KOPT-K1 (cell line): ENCODE measurements around the gene NMU.
"Not testable (repeated sequence)": the region's sequence is repeated elsewhere in the genome, so short reads cannot be mapped to it uniquely, and the experiment has no call there.

Experiments used
- H3K27ac ChIP-seq: fragments of 200-600 bp; sonication (generic); 2 replicates; pipeline ENCODE4 v1.5.1; 2016; ENCODE audit warnings: antibody characterized with exemption, mild to moderate bottlenecking, low read depth, low read length; ENCODE audit not compliant: poor library complexity, severe bottlenecking
- H3K36me3 ChIP-seq: fragments of 200-600 bp; sonication (generic); 2 replicates; pipeline ENCODE4 v1.5.1; 2017; ENCODE audit warnings: antibody characterized with exemption, mild to moderate bottlenecking, low read length, moderate library complexity; ENCODE audit not compliant: insufficient read depth
- H3K9me3 ChIP-seq: fragments of 200-600 bp; sonication (generic); 2 replicates; pipeline ENCODE4 v1.5.1; 2017; ENCODE audit warnings: antibody characterized with exemption, low read length, mild to moderate bottlenecking; ENCODE audit not compliant: insufficient read depth, poor library complexity, severe bottlenecking

Gene NMU

DNA sequence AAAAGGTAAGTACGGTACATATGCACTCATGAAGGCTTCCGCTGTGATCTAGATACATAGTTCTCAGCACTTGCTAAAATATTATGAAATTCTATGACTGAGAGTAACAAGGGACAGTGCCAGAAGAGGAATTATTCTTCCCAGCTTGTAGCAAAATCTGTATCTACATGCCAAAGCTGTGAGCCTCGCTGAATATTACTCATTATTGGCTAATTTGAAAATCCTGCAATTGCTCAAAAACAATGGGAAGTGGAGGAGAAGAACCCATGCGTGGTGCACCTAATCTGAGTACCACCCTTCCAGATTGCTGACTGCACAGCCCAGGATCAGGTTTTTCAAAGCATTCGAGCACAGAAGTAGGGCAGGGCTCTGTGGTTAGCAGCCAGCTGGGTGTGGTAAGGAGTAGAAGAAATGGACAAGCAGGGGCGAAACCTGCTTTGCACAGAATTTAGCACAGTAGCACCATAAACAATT, 26.7 kb downstream of the NMU start:
- Histone ChIP-seq H3K9me3 (no peaks in the 10 kb centered on the region), H3K36me3 (no peaks in the 10 kb centered on the region), H3K27ac (no peak overlapping the region)

DNA sequence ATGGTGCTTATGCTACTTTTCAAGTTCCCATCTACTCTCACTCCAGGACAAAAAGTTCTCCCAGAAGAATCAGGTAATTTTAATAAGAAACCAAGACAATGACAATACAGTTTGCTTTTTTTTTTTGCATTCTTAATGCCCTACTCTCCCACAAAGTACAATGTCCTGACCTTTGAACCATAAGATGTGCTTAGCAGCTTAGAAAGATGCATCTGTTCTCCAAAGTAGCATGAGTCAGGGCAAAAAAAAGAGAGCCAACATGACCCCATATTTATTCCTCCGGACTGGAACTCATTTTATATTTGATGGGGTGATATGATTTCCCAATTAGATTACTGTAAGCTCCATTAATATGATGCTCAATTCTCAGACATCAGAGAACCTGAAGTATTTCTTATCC, 27.5 kb downstream of the NMU start:
- Histone ChIP-seq H3K36me3 (no peaks in the 10 kb centered on the region), H3K27ac (no peak overlapping the region), H3K9me3 (no peaks in the 10 kb centered on the region)

DNA sequence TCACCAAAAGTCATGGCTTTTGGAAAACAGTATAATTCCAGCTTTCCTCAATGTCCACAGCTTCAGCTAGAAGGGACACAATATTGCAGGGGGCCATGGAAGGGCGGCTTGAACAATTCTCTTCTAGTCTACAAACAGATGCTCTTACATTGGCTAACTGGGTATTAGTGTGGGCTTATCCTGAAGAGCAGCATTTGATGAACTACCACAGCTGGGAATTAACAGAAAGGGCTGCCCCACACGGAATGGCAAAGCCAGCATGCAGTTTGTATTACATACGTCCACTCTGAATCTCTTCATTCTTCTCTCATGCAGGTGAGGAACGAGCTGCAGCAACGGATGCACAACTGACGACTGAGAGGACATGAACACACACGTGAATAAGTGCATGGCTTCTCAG, 31.1 kb downstream of the NMU start:
- Histone ChIP-seq H3K36me3 (no peaks in the 10 kb centered on the region), H3K9me3 (no peaks in the 10 kb centered on the region), H3K27ac (no peak overlapping the region)

DNA sequence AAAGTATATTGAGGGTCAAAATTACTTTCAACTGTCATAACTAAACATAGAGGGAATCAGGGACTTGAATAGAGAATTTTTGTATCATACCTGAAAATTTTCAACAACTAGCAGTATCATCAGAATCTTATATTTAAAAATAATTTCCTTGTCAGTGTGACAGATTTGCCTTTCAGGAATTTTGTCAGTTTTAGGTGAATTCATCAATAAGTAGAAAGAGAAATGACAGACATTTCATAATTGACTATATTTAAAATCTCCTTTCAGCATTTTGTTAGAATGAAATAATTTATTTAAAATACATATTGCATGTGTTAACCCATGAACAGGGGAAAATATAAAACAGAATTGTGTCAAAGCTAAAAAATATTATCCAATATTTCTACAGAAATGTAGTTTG, 35.5 kb downstream of the NMU start:
- Histone ChIP-seq H3K27ac (no peak overlapping the region), H3K9me3 (no peaks in the 10 kb centered on the region), H3K36me3 (no peaks in the 10 kb centered on the region)

DNA sequence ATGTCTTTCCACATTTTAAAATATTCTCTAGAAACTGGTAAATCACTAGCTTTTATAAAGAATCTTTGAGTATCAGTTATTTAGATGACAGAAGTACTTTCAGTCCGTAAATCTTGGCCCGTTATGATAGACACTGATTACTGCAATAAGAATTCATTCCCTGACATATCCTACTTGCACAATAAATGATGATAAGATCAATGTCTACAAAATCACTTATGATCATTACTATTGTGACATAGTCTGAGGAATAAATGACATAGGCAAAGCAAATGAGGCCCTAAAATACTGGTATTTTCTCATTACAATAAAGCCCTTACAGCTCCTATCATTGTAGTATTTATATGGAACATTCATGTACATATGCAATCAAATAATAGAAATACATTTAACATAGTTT, 37.5 kb downstream of the NMU start:
- no peaks in the 10 kb centered on the region for H3K36me3 ChIP-seq
- no peaks in the 10 kb centered on the region for H3K9me3 ChIP-seq

DNA sequence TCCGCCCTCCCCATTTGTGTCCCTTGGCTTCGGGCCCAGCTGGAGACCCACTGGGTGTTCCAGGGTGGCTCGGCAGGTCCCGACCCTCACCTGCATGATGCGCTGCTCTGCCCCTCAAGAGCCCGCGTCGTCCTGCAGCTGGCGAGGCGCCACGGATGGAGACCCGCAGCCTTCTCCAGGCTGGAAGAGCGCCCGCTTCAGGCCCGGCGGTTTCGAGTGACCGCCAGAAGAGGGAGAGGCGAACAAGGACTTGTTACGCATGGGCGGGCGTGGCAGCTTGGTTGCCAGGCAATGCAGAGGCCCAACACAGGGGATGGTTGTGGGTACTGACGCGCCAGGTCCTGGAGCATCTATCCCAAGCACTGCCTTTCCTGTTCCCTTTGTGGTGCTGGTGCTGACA, 44.1 kb downstream of the NMU start, which contains the start of gene PDCL2:
TSS of gene PDCL2 (minus strand) at position 232 of the 400 bp plus-strand sequence. CDS start at position 96, 136 bp downstream.
- Histone ChIP-seq H3K27ac (no peak within 1 kb of the TSS), H3K36me3 (no peaks in the 10 kb centered on the region), H3K9me3 (no peaks in the 10 kb centered on the region)

More for the DNA sequence above, 37.5 kb downstream of the NMU start:
- H3K27ac ChIP-seq: no peak overlapping the region

DNA sequence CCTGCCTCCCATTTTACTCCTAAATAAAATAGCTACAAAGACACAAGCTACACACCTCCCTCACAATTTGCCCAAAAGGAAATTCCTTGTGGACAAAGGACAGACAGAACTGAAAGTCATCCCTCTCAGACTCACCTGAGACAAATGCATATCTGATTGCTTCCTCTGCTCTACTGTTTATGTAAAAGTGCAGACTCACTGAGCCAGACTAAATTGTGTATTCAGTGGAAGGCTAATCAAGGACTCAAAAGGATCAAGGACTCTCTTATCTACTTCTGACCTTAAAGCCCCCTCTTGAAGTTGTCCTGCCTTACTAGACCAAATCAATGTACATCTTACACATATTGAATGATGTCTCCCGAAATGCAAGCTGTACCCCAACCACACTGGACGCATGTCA, 47.9 kb downstream of the NMU start:
- H3K36me3 ChIP-seq: no peaks in the 10 kb centered on the region

DNA sequence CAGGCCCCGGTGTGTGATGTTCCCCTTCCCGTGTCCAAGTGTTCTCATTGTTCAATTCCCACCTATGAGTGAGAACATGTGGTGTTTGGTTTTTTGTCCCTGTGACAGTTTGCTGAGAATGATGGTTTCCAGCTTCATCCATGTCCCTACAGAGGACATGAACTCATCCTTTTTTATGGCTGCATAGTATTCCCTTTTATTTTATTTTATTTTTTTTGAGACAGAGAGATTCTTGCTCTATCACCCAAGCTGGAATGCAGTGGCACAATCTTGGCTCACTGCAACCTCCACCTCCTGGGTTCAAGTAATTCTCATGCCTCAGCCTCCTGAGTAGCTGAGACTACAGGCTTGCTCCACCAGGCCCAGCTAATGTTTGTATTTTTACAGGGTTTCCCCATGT, 53.3 kb downstream of the NMU start:
- not testable (repeated sequence) for H3K9me3 ChIP-seq, H3K36me3 ChIP-seq, H3K27ac ChIP-seq

More for the DNA sequence above, 47.9 kb downstream of the NMU start:
- H3K27ac ChIP-seq: no peak overlapping the region
- no peaks in the 10 kb centered on the region for H3K9me3 ChIP-seq

DNA sequence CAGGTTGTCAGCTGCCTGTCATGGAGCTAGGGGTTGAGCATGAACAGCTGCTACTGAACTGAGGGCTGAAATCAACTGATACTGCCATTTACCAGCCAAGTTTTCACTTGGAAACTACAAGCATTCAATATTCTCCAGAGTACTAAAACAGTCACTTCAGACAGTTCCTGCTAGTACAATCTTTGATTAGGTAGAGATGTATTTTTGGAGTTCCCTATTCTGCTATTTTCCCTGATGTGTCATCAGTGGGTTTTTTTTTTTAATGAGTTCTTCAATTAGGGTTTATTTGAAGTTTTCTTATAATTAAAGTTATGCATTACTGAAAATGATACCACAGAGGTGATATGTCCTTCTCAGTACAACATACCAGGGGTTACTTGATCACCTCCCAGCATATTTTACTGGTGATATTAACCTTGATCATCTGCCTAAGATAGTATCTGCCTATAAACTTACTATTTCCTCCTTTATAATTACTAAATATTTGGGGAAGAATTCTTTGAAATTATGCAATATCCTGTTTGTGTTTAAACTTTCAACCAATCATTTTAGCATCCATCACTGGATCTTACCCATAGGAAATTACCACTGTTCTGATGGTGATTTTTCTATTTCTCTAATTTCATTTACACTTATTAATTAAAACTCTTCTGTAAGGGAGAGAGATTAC, 57.6 kb downstream of the NMU start:
- no peaks in the 10 kb centered on the region for H3K36me3 ChIP-seq
- H3K9me3 ChIP-seq: peaks cover 21% of the 10 kb centered on the region
- H3K27ac ChIP-seq: no peak overlapping the region

DNA sequence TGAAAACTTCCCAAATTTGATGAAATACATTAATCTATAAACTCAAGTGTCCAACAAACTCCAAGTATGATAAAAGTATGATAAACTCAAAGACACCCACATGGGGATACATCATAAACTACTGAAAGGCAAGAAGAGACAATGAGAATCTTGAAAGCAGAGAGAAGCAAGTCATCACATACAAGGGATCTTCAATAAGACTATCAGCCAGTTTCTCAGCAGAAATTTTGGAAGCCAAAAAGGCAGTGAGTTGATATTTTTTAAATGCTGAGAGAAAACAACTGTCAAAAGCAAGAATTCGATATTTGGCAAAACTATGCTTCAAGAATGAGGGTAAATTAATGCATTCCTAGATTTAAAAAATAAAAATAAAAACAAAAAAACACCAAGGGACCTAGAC, 60.6 kb downstream of the NMU start:
- Histone ChIP-seq H3K27ac (no peak overlapping the region), H3K36me3 (no peaks in the 10 kb centered on the region), H3K9me3 (peaks cover 21% of the 10 kb centered on the region)

DNA sequence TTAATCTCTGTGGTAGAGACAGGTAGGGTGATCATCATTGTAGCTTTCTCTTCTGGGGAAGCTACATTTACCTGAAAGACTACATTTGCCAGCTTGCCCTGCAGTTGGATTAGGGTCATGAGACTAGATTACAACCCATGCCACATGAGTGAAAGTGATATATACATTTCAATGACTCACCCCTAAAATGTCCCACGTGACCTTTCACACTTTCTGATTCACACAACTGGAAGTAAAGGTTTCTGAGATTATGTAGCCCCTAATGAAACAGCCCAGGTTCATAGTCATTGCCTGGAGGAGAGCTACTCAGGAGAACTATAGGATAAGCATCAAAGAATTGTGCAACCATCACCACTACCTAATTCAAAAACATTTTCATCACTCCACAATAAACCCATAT, 61.8 kb downstream of the NMU start:
- Histone ChIP-seq H3K9me3 (peaks cover 21% of the 10 kb centered on the region), H3K36me3 (no peaks in the 10 kb centered on the region), H3K27ac (no peak overlapping the region)

DNA sequence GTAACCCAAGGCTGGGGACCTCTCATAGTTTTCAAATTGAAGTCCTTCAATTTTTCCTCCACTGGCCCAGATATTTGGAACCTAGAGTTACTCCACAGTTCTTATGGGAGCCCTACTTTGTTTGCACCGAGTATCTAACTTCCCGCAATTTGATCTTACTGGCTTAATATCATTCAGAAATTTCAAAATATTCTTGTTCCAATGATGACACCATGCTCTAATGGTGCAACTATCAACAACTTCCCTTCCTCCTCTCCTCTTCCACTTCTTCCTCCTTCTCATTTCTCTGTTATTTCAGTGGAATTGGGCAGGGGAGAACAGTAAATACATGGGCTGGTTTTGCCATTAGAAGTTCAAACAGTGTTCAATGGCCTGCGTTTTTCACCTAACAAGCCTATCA, 64.3 kb downstream of the NMU start:
- Histone ChIP-seq H3K9me3 (peaks cover 4% of the 10 kb centered on the region), H3K36me3 (no peaks in the 10 kb centered on the region), H3K27ac (no peak overlapping the region)

DNA sequence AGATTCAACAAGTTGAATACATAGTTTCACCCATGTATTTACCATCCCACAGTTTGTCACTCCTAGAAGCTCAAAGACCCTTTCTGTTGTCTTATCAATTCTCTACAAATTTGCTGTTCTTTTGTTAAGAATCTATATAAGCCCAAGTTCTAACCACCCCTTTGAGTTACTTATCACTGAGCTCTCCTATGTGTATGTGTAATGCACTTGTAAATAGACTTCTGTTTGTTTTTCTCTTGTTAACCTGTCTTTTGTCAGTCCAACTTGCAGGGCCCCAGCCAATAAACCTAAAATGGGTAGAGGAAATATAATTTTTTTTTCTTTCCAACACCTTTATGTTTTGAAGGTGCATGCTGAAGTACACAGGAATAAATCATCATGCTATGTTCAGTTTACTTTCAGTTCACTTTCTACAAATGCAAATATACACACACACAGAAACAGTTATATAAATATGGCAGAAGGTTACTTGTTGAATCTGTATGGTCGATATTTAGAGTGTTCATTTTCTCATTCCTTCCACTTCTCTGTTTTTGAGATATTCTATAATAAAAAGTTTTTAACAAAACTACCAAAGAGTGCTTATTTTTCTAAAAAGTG, 67.1 kb downstream of the NMU start:
- Histone ChIP-seq H3K9me3 (no peaks in the 10 kb centered on the region), H3K36me3 (no peaks in the 10 kb centered on the region), H3K27ac (no peak overlapping the region)

DNA sequence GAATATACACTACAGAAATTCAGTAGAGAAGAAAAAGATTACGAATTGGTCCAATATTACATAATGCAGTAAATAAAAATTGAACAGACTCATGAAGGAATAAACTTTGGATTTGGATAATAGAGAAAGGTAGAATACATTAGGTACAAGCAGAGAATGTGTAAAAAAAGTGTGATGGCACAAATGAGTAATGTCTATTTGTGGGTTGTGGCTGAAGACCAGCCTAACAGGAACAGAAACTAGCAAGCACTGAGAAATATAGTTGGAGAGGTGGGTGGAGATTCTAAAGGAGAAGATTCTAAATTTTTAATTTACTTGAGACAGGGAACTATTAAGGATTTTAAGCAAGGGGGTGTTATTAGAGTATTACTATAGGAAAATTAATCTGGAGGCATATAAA, 74.2 kb downstream of the NMU start:
- no peaks in the 10 kb centered on the region for H3K9me3 ChIP-seq
- H3K27ac ChIP-seq: no peak overlapping the region
- no peaks in the 10 kb centered on the region for H3K36me3 ChIP-seq

DNA sequence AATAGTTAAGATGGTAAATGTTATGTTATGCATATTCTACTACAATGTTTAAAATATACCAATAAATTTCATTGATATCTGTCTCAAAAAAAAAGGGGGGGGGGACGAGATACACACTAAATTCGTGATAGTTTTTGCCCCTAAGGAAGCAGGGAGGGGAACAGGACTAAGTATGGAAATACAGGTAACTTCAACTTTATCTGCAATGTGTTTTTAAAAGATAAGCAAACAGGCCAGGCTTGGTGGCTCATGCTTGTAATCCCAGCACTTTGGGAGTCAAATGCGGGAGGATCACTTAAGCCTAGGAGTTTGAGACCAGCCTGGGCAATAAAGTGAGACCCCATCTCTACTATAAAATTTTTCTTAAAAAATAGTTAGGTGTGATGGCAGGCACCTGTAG, 76.0 kb downstream of the NMU start:
- Histone ChIP-seq H3K36me3 (no peaks in the 10 kb centered on the region), H3K9me3 (no peaks in the 10 kb centered on the region), H3K27ac (no peak overlapping the region)

DNA sequence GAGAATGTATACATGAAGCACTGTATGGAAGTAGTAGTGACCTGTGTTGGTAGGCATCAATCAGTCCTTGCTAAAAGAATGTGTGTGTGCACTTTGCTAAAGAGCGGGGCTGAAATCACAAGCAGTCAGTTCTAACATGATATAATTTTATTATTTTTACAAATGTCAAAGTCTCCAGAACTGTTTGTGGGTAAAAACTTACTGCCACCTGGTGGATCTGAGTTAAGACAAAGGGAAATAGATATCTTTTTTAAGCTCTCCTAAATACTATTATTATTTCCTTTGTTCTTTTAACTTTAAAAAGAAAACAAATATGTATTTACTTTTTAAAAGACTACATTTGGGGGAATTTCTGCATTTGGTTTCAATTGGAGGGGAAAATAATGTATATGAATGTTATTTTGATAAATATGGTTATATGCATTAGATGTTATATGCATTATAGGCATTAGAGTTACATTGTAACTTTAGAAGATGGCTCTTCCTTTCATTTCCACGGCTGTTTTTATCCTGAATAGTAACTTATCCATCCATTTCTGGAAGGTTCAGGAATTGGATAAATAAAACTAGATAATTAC, 81.6 kb downstream of the NMU start:
- Histone ChIP-seq H3K36me3 (no peaks in the 10 kb centered on the region), H3K9me3 (no peaks in the 10 kb centered on the region)

More for the DNA sequence above, 81.6 kb downstream of the NMU start:
- H3K27ac ChIP-seq: no peak overlapping the region
